Pons (tissue), 1 donor: ENCODE data around the gene SMAP1.

Experiments
- DNase-seq: peaks from one replicate; pipeline ENCODE4 v3.0.0-alpha.2; 2016; ENCODE audit warnings: low spot score

Gene SMAP1

GRCh38 chr6:70684794-70685493, 17.3 kb downstream of the SMAP1 start:
- DNase-seq: no peak

- no peak for DNase-seq
Measured at GRCh38 chr6:70685494-70686180, 18.0 kb downstream of the SMAP1 start.

- DNase-seq: peak; percentile 55
Measured at GRCh38 chr6:70686548-70687133, 19.0 kb downstream of the SMAP1 start.

GRCh38 chr6:70693887-70694286, 26.2 kb downstream of the SMAP1 start:
- DNase-seq: no peak

GRCh38 chr6:70694371-70694770, 26.7 kb downstream of the SMAP1 start:
- DNase-seq: no peak

- no peak for DNase-seq
Measured at GRCh38 chr6:70700922-70701876, 33.5 kb downstream of the SMAP1 start.

- DNase-seq: no peak
Measured at GRCh38 chr6:70705772-70706171, 38.1 kb downstream of the SMAP1 start.

GRCh38 chr6:70706491-70707123, 38.9 kb downstream of the SMAP1 start:
- peak; percentile 60 for DNase-seq

GRCh38 chr6:70707893-70708292, 40.2 kb downstream of the SMAP1 start:
- no peak for DNase-seq

GRCh38 chr6:70708448-70708847, 40.8 kb downstream of the SMAP1 start:
- DNase-seq: no peak

GRCh38 chr6:70709826-70710225, 42.1 kb downstream of the SMAP1 start:
- no peak for DNase-seq

- DNase-seq: no peak
Measured at GRCh38 chr6:70714716-70715257, 47.1 kb downstream of the SMAP1 start.

- DNase-seq: no peak
Measured at GRCh38 chr6:70717038-70717801, 49.5 kb downstream of the SMAP1 start.

- no peak for DNase-seq
Measured at GRCh38 chr6:70724524-70724923, 56.8 kb downstream of the SMAP1 start.

- DNase-seq: no peak
Measured at GRCh38 chr6:70725817-70726415, 58.2 kb downstream of the SMAP1 start.

GRCh38 chr6:70734381-70734780, 66.7 kb downstream of the SMAP1 start:
- DNase-seq: no peak

GRCh38 chr6:70734979-70735378, 67.3 kb downstream of the SMAP1 start:
- no peak for DNase-seq

GRCh38 chr6:70735513-70735912, 67.8 kb downstream of the SMAP1 start:
- DNase-seq: no peak

GRCh38 chr6:70738028-70738427, 70.3 kb downstream of the SMAP1 start:
- no peak for DNase-seq

GRCh38 chr6:70739534-70739933, 71.9 kb downstream of the SMAP1 start:
- no peak for DNase-seq
